Fibroblast of peridontal ligament (primary cell): ENCODE results near the gene ISOC2.
A peak's percentile ranks its signal among the peaks of the same experiment; 100 is the strongest.
"Not testable (repeated sequence)": the region's sequence is repeated elsewhere in the genome, so short reads cannot be mapped to it uniquely, and the experiment has no call there.

Experiments
- DNase-seq: peaks from one replicate; pipeline ENCODE4 v3.0.0-alpha.2; 2010; ENCODE audit errors: extremely low read depth

Gene ISOC2

DNA sequence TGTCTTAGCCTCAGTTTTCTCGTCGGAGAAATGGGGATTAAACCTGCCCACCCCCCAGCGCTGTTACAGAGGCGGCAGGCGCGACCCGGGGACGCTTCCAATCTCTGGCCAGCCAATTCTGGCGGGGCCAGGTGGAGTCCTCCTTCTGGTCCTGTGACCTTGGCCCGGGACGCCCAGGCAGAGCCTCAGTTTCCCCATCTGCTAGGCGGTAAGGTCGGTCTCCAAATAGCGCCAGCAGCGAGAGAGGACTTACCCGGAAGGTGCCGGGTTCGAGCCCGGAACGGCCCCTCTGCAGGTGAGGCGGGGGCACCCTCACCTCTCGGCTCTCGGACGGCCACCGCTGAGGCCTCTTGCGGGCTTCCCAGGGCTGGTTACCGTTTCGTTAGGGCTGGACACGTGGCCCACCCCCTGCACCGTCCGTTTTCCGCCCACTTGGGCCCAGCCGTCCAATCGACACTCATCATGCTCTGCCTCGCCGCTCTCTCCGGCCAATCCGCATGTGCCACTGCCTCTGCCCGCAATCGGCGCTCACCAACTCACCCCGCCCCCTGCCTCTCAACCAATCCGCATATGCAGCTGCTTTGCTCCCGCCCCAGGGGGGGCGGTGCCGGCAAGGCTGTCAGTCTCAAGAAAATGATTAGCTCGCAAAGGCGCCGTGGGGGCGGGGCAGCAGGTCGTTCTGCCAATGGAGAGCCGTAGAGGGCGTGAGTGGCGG lies at the start of gene ISOC2:
Gene ISOC2 (minus strand): TSS at position 384 of the 715 bp plus-strand sequence. CDS start 5,156 bp downstream, outside the sequence.
- DNase-seq: peak; percentile 99

DNA sequence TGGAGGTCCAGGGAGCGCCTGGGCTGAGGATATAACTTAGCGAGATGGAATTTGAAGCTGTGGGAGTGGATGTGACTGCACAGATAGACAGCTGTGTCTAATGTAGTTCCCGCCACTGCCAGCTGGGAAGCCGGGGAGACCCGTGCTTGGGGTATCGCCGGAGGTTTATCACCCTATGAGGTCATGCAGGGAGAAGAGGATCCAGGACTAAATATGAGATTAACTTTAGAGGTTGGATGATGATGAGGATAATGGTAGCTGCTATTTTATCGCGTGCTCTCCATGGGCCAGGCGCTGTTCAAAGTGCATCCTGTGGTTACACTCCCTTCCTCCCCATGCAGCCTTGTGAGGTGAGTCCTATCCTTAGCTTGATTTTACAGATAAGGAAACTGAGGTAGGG lies 46.7 kb upstream of the ISOC2 start:
- no peak for DNase-seq

DNA sequence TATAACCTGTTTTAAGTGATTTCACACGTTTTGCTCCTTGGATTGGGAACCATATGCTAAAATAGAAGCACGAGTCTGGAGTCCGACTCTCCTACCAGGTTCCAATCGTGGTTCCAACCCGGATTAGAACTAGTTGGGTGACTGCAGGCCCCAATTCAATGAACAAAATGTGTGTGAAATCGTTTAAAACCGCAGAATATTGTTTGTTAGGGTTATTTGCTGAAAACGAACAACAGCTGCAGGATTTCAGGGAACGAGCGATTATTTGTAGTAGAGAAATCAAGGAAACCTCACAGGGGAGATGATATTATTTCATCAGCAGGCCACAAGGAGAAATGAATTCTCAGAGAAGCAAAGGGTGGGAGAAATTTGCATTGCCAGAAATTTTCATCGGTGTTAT lies 43.5 kb upstream of the ISOC2 start:
- no peak for DNase-seq

DNA sequence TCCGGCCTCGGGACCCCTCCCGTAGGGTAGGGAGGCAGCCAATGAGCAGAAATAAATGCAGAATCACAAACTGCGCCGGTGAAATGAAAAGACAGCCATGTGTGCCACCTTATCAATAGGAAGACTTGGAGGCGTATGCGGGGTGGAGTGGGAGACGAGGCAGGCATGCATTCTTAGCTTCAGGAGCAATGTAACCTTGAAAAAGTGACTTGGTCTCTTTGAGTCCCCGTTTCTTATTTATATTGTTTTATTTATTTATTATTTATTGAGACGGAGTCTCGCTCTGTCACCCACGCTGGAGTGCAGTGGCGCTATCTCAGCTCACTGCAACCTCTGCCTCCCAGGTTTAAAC lies 42.8 kb upstream of the ISOC2 start:
- no peak for DNase-seq

- peak; percentile 87 for DNase-seq
Measured at GRCh38 chr19:55503502-55504251, 42.2 kb upstream of the ISOC2 start.

DNA sequence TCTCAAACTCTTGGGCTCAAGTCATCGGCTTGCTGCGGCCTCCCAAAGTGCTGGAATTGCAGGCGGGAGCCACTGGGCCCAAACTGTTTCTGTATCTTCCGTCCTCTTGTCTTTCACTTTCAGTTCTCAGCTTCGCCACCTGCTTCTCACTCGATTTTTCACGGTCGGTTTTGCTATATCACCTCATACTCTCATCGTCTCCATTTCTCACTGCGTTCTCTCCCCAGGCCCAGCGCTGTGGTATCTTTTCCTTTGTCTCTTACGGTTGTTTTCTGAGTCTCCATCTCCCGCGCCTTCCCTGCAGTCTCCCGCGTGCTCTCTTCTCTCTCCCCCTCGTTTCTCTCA lies 41.7 kb upstream of the ISOC2 start:
- DNase-seq: no peak

DNA sequence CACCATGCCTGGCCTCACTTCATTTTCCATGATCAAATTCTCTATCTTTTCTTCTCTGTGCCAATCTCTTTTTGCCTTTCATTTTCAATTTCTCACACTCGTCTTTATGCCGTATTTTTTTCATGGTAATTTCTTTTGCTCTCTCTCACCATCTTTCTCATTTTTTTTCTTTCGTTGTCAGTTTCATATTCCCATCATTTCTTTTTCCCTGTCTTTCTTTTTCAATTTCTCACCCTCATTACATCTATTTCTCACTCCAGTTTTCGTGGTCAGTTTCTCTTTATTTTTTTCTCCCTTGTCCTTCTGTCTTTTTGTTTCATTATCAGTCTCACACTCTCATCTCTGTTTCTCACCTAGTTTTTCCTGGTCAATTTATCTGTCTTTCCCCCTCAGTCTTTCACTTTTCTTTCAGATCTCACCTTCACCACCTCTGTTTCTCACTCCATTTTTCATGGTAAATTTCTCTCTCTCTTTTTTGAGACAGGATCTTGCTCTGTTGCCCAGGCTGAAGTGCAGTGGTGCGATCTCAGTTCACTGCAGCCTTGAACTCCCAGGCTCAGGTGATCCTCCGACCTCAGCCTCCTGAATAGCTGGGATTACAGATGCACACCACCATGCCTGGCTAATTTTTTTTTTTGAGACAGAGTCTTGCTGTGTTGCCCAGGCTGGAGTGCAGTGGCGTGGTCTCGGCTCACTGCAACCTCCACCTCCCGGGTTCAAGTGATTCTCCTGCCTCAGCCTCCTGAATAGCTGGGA lies 40.9 kb upstream of the ISOC2 start:
- DNase-seq: no peak

DNA sequence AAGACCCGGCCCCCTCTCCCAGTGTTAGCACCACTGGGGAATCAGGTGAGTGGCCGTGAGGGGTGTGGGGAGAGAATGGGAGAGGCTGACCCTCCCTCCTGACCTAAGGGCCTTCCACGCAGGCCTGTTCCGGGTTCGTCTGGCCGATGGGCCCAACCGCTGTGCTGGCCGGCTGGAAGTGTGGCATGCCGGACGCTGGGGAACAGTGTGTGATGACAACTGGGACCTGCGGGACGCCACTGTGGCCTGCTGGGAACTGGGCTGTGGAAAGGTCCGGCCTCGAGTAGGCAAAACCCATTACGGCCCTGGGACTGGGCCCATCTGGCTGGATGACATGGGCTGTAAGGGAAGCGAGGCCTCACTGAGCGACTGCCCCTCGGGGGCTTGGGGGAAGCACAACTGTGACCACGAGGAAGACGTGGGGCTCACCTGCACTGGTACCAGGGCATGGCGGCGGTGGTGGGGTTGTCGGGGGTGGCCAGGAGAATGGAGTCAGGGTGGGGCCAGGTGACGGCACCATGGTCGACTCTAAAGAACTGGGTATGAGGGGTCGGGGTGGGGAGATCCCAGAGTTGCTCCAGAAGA lies 39.0 kb upstream of the ISOC2 start:
- DNase-seq: no peak

DNA sequence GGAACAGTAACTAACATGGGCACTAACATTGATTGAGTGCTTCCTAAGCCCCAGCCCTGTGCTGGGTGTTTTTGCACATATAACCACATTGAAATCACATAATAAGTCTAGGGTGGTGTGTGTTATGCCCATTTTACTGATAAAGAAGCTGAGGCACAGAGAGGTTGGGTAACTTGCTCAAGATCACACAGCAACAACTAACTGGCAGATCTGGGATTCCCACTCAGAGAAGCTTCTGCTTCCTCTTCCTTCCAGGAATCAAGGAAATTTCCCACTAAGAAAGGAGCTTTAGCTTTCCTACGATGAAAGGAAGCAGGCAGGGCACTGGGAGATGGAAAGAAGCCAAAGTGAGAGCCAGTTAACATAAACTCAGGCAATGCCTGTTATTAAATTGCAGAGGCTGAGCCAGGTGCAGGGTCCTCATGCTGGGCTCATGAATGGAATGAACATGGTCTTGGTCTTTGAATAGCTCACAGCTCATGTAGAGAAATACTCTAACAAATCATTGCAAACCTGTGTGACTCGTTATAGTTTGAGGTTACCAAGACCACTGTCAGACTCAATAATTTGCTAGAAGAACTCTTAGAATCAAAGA lies 36.9 kb upstream of the ISOC2 start:
- DNase-seq: no peak

DNA sequence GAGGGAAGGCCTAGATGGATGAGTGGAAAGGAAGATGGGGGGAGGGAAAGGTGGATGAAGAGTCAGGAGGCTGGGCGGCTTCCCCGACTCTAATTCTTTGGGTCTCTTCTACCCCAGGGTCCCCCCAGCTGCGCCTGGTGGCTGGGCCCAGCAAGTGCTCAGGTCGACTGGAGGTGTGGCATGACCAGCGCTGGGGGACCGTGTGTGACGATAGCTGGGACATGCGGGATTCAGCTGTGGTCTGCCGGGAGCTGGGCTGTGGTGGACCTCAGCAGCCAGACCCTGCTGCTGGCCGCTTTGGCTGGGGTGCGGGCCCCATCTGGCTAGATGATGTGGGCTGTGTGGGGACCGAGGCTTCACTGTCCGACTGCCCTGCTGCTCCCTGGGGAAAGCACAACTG lies 36.3 kb upstream of the ISOC2 start:
- no peak for DNase-seq

DNA sequence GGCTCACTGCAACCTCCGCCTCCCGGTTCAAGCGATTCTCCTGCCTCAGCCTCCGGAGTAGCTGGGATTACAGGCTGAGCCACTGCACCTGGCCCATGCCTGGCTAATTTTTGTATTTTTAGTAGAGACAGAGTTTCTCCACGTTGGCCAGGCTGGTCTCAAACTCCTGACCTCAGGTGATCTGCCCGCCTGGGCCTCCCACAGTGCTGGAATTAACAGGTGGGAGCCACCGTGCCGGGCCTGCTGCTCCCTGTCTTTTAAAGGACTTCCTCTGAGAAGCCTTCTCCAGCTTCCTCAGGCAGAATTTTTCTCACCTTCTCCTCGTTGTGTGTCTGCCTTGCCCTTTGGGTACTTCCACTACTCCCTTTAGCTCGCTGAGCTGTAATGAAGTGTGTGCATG lies 35.4 kb upstream of the ISOC2 start:
- not testable (repeated sequence) for DNase-seq

GRCh38 chr19:55495646-55496349 lies 34.4 kb upstream of the ISOC2 start:
- DNase-seq: no peak

DNA sequence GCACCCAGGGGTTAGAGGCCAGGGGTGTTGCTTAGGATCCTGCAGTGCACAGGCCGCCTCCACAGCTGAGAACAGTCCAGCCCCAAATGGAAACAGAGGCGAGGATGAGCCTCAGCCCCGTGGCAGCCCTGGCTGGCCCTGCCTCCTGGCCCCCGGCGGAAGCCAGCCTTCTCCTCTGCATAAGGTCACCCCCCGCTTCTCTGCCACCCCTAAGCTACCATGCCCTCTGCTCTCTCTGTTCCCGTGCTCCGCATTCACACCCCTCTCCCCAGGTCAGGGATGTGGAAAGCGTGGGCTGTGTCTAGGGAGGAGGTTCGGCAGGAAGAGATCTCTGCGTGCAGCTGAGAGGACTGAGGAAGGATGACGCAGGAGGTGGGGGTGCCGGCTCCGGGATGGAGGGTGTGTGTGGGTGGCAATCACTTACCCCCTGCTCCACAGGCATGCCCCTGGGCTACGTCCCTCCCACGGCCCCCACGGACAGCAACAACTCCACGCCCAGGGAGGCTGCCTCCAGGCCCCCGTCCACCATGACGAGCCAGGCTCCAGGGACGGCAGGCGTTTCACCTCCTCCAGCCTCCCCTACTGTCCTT lies 32.8 kb upstream of the ISOC2 start:
- no peak for DNase-seq

GRCh38 chr19:55493645-55494171 lies 32.3 kb upstream of the ISOC2 start:
- DNase-seq: no peak

DNA sequence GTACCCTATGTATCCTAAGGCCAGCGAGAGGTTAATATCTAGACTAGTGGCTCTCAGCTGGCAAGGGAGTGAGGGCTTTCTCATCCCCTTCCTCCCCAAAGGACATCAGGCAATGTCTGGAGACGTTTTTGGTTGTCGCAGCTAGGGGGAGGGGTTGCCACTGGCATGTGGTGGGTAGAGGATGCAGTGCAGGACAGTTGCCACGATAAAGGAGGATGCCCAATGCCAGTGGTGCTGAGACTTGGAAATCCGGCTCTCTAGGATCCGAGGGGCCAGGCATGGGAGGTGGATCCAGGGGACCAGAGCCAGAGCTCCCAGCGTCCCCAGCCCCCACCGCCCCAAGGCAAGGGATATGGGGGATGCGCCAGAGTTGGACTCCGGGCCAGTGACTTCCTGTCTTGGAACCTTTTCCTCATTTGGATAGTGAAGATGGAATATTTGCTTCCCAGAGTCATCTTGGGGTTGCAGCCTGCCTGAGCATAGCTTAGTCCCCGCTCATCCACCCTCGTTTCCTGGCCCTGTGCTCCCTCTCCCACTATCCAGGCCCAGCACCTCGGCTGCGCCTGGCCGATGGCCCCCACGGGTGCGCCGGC lies 31.7 kb upstream of the ISOC2 start:
- no peak for DNase-seq

- DNase-seq: no peak
Measured at GRCh38 chr19:55492362-55492944, 31.0 kb upstream of the ISOC2 start.

DNA sequence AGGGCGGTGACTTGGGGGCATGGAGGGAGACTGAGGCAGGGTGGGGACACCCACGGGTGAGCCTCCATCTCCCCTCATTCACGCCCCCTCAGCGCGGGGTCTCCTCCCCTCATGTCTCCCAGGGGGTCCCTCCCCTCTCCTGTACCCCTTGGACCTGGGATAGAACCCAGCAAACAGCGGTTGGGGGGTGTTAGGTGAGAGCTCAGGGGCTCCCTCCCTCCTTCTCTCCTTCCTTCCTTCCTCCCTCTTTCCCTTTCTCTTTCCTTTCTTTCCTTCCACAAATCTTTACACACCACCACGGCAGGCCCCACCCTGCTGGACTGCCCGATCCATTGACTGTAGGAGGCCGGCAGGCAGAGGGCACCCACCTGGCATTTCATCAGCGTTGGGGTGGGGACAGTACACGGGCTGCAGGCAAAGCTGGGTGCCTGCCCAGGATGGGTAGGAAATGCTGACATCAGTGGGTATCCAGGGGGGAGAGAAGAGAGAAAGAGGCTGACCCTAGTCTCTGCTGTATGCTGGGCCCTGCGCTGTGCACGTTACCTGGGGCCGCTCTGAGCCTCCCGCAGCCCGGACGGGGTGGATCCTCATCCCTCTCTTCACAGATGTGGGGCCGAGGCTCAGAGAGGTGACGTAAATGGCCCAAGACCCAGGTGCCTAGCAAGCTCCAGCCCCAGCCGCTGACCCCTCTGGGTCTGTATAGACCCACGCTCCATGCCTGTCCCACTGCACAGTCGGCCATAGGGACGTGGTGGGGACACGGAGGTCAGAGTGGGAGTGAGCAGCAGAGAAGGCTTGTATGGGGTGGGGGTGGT lies 30.3 kb upstream of the ISOC2 start:
- DNase-seq: no peak

DNA sequence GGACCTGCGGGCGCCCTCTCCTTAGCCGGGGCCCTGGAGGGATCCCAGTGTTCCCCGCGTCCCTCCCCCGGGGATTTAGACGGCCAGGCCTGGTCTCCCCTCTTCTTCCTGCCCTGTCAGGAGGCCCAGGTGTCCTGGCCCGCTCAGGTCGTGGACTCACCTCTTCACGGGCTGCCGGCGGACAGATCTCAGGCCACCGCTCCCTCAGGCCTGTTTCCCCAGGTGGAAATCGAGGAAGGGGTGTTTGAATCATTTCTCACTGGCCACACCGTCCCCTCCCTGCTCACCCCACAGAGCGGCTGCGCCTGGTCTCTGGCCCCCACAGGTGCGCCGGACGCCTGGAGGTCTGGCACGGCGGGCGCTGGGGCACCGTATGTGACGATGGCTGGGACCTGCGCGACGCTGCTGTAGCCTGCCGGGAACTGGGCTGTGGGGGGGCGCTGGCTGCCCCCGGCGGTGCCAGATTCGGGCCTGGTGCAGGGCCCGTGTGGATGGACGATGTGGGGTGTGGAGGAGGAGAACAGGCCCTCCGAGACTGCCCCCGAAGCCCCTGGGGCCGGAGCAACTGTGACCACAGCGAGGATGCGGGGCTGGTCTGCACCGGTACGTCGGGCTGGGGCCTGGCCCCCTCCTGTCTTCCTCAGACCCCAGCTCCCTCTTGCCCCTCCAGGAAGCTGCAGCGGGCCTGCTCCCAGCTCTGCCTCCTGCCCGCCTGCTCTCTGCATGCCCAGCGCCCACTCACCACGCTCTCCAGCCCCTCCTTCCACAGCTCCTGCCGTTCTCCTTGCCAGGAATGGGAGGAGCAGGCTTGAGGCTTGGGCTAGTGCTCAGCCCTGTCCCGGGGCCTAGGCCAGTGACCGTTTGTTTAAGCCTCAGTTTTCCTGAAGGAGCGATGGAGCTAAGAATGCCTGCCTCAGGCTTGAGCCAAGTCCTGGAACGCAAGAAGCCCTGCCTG lies 29.3 kb upstream of the ISOC2 start:
- no peak for DNase-seq
